Activated CD4-positive, CD25-positive, alpha-beta regulatory T cell treated with anti-CD3 and anti-CD28 coated beads, Interleukin-2, amount 50 U/mL, for 24 hours (primary cell): ENCODE data around the gene IMMP2L.
"Not testable (repeated sequence)": the region's sequence is repeated elsewhere in the genome, so short reads cannot be mapped to it uniquely, and the experiment has no call there.

Experiments
- ATAC-seq, 2 donors: fragments of 150-1000 bp; cut with Tn5 transposase; one replicate each; pipeline ENCODE4 v1.10.0; 2021; ENCODE audit warnings: mild to moderate bottlenecking in 1 of 2, moderate library complexity in 1 of 2

The IMMP2L gene

DNA sequence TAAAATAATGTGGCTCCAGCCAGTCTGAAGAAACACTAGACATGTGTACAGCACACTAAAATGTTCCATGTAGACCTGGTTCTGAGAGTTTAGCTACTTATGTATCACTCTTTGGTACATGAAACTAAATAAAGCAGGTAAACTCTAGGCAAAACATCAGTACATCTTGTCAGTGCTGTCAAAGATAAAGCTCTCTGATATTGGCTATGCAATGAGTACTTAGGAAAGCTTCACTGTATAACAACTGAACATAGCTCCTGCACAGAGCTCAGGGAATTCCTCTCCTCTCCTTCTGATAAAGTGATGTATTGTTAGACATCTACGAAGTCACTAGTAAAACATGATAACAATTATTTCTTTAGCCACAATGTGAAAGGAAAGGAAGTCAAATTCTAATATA lies 467.9 kb downstream of the IMMP2L start:
- peak in 1 of 2 donors; percentile 46 for ATAC-seq

- ATAC-seq, result no peak
Observed at GRCh38 chr7:111093496-111093895, 468.8 kb downstream of the IMMP2L start.

DNA sequence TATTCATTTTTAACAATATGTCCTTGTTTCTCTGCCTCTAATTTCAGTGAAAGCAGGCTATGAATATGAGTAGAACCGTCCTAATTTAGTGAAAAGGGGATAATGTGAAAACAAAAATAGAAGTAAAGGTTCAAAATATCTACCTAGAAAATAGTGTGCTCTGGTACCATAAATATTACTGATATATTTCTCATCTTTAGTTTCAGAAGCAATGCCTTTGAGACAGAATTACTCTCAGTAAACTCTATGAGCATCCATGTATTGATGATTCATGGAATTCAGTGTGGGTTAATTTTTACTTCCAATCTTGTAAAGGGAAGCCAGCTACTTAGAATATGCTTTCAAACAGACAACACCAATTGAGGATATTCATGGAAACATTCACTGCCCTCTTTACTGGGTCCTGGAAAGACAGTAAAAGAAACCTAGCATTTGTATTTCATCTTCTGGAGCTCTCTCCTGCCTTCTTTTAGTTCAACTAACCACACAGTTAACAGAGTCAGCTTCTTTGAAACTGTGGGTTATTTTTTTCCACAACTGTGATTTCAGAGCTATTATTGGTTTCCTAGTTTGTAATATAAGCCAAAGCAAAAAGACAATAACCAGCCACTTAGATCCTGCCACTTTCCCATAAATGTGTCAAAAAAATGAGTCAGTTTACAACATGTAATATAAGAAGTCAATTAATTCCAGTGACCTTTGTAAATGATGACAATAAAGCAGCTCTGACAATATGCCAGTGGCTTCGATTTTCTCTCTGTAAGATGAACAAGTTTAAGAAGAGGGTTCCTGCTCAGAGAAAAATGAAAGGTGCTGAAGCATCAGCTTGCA lies 469.7 kb downstream of the IMMP2L start:
- peak; percentile 49 to 63 for ATAC-seq

GRCh38 chr7:111091593-111092358 lies 470.5 kb downstream of the IMMP2L start:
- no peak for ATAC-seq

- ATAC-seq, result no peak
Observed at GRCh38 chr7:111090846-111091245, 471.4 kb downstream of the IMMP2L start, which contains the start of gene LRRN3. Gene LRRN3 (plus strand): TSS chr7:111091127. CDS start chr7:111122773, 31,646 bp downstream.

DNA sequence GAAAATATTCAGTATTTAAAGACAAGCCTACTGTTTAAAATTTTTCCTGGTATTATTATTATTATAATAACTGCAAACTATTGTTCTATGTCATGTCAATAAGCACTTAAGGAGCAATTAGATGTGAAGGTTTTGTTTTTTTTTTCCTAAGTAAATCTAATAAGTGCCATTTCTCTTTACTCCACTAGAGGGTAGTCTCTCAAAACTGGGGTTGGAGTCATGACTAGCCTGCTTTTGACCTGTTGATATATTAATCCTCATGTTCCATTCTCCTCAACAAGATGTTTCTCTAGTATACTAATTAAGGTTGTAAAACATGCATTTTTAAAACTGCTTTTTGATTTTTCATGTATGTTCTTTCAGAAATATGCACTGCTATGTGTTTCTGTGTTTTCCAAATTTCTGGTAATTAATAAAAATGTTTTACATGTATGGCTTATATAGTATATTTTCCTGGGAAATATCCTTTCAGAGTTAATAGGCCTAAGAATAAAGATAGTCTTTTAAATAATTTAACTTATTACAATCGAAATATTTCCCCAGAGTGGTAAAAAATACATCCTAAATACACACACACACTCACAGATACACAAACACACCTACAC lies 472.4 kb downstream of the IMMP2L start:
- no peak for ATAC-seq

GRCh38 chr7:111088328-111088727 lies 474.0 kb downstream of the IMMP2L start:
- ATAC-seq, result no peak

DNA sequence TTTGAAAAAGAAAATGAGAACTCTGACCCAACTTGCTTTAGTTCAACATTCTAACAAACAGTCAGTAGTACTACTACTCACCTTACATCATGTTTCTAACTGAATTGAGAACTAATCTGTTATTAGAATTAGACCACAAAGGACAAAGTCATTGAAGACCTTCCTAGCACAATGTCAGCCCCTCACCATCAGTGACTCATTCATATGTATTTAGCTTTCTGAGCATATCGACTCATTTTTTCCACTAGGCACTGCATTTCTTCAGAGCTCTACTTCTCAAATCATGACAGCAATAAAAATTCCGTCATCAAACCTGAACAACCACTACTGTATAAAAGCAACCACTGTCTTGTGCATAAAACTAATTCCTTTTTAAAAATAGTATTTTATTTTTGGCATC lies 475.8 kb downstream of the IMMP2L start:
- ATAC-seq, result peak; percentile 64 to 69

GRCh38 chr7:111085356-111085755 lies 476.9 kb downstream of the IMMP2L start:
- ATAC-seq, result no peak

DNA sequence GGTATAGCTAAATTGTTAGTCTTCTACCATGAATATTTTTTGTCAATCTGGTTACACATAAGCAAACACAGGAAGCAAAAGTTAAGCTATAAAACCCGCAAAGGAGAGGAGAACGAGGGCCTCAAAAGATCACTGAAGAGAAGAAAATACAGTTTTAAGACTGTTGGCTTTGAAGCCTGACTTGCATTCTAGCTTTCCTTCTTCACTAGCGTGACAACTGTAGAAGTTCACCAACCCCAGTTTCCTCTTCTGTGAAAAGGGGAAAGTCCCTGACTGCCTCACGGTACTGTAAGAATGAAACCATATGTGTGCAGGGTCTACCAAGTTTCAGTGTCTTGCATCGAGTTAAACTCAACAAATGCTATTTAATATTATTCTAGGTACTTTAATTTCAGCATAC lies 478.9 kb downstream of the IMMP2L start:
- ATAC-seq, result peak; percentile 84 to 85

- ATAC-seq, result no peak
Observed at GRCh38 chr7:111082351-111082750, 479.9 kb downstream of the IMMP2L start.

- peak in 1 of 2 donors; percentile 10 for ATAC-seq
Observed at GRCh38 chr7:111081546-111082267, 480.6 kb downstream of the IMMP2L start.

DNA sequence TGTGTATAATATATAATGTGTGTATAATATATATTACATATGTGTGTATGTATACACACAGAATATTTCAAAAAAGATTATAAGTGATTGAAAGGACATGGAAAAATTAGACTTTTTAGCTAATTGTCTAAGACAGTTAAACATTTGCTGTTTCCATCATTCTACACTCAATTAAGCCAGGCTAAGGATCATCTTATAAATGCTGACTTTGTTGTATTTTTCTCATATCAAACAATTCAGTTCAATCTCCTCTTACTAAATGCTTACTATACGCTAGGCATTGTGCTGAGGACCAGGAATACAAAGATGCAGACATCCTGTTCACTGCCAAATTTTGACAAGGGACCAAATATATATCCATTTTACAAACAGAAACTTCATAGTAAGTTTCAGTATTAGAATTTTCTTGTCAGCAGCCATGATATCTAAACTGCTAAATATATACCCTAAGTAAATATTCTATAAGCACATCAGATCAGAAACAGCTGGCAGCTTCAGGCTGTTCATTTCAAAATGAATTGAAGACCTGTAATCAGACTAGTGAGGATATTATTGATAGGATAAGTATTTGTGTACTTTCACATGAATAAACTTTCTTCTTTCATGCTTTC lies 481.7 kb downstream of the IMMP2L start:
- ATAC-seq, result no peak

DNA sequence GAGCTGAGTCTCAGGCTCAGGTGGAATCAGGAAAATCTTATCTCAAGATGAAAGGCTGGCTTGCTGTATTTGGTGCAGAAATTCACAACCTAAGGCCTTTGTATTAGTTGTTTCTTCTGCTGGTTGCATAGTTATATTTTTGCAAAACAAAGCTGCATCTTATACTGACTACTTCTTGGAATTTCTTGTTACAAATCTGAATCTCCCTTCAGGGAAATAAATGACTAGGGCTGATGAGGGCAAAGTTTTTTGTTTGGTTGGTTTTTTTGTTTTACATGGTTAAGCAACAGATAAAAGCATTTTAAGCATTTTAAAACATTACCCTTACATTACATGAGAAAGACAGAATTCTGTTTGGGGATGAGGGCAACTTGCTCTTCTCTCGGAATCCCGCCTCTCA lies 485.3 kb downstream of the IMMP2L start:
- ATAC-seq, result no peak

DNA sequence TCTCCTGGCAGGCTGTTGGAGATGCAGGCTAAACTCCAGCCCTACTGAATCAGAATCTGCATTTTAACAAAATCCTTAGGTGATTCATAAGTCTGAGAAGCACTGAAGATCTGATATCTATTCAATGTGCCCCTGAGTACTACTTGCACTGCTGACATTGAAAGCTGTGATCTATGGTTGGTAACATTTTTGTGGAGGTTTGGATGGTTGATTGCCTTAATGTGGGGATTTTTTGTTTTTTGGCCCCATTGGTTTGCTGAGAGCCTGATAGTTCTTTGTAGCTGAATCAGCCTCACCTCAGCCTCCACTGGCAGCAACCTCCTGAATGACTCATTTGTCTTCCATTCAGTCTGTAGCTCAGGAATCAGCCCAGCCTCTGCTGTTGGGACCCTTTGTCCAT lies 486.1 kb downstream of the IMMP2L start:
- peak; percentile 68 to 73 for ATAC-seq

DNA sequence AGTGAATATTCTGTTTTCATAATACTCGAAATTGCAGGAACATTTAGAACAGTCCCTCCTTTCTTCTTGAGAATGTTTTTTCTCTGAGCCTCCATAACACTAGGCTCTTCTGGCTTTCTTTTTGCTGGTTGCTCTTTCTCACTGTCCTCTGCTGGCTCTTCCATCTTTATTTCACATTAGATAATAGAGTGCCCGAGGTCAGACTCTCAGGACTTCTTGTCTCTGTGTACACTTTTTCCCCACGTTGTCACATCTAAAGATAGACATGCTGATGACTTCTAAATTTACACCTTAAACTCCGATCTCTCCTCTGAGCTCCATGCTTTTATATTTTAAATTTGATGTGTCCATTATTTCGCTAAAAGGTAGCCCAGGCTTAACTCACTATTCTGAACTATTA lies 486.8 kb downstream of the IMMP2L start:
- ATAC-seq, result no peak

DNA sequence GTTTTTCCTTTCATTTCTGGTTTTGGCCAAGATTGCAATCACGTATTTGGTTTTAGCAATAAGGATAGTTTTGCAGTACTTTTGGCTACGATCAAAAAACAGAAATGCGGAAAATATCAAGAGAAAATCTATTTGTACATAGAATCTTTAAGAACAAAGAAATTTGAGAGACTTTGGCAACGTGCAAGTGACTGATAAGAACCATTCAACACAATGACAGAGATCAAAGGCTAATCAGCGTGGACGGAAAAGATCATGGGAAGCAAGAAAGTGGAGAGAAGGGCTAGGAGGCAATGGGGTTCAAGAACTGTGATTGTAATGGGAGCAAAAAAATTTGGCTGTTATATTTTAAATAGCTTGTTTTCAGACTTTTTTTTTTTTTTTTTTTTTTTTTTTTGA lies 487.5 kb downstream of the IMMP2L start:
- no peak for ATAC-seq

GRCh38 chr7:111074071-111074747 lies 488.1 kb downstream of the IMMP2L start:
- peak; percentile 70 to 71 for ATAC-seq

GRCh38 chr7:111072658-111073057 lies 489.6 kb downstream of the IMMP2L start:
- not testable (repeated sequence) for ATAC-seq

DNA sequence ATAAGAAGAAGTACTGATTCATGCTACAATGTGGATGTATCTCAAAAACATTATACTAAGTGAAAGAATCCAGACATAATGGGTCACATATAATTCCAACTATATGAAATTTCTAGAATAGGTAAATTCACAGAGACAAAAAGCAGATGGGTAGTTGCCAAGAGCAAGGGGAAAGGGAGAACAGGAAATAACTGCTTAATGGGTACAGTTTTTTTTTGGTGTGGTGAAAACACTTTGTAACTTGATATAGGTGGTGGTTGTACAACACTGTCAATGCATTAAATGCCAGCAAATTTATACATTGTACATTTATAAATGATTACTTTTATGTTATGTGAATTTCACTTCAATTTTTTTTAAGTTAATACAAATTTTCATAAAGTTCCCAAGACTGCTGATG lies 490.7 kb downstream of the IMMP2L start:
- ATAC-seq, result no peak

DNA sequence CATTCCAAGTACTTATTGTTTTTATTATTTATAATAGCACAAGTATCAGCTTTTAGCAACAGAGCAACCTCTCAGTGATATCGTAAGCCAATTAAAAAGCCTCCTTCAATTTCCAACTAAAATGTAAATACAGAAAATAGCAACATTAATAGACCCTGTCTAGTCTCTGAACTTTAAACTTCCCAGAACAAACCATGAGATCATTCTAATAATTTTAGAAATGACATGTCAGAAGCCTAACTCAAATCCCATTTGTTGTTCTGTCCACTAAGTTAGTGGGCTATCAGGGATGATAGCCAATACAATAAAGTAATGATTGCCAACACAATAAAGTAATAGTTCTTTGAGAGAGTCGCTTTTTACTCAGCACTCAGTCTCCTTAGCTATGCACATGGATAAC lies 493.7 kb downstream of the IMMP2L start:
- no peak for ATAC-seq

- no peak for ATAC-seq
Observed at GRCh38 chr7:111067682-111068081, 494.6 kb downstream of the IMMP2L start.
